ENCODE measurements around the gene DBP.
A peak's percentile ranks its signal among the peaks of the same experiment; 100 is the strongest.

The DBP gene

DNA sequence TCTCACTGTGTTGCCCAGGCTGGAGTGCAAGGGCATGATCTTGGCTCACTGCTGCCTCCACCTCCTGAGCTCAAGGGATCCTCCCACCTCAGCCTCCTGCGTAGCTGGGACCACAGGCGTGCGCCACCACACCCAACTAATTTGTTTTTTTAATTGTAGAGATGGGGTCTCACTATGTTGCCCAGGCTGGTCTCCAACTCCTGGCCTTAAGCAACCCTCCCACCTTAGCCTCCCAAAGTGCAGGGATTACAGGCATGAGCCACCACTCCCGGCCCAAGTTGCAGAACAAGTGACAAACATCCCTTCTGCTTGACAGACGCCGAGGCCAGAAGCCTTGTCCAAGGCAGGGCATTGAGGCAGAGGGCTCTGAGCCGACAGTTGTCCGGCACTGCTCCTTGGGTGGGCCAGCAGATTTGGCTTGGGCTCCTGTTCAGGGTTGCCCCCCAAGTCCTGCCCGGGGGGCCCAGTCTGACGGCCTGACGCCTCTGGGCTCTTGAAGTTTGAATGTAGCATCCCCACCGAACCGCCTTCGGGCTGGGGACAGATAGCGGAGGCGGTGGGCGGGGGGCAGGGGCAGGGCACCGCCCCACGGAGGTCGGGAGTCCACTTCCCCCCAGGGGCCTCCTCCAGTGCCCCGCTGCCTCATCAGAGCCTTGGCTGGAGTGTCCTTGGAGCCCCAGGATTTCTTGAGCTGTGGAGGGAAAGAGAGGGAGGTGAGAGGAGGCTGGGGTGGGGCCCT lies 36.3 kb downstream of the DBP start:
- Histone ChIP-seq H4K20me1 (ENCODE audit: insufficient read depth, low read length) (no peaks in the 10 kb centered on the region), H3K9me3 (ENCODE audit: insufficient read depth, low read length) (no peaks in the 10 kb centered on the region), H3K4me3 (ENCODE audit: low read length) (no peak overlapping the region), H3K4me1 (ENCODE audit: low read length) (peaks cover 7% of the 10 kb centered on the region), H3K36me3 (replicated peaks; ENCODE audit: low read depth, low read length) (no peaks in the 10 kb centered on the region), H3K27ac (ENCODE audit: low read length) (no peak overlapping the region), H3K79me2 (ENCODE audit: low read length) (no peaks in the 10 kb centered on the region), H3K4me2 (ENCODE audit: low read length) (no peak overlapping the region), H3K9ac (ENCODE audit: low read length) (no peak overlapping the region), H2AFZ (ENCODE audit: low read depth, low read length) (no peak overlapping the region), H3K27me3 (ENCODE audit: low read depth, low read length) (no peaks in the 10 kb centered on the region)
- TF ChIP-seq EZH2phosphoT487 (IDR thresholded peaks at IDR 0.05; ENCODE audit: low read depth): no peak
- TF ChIP-seq, protein P1, sequence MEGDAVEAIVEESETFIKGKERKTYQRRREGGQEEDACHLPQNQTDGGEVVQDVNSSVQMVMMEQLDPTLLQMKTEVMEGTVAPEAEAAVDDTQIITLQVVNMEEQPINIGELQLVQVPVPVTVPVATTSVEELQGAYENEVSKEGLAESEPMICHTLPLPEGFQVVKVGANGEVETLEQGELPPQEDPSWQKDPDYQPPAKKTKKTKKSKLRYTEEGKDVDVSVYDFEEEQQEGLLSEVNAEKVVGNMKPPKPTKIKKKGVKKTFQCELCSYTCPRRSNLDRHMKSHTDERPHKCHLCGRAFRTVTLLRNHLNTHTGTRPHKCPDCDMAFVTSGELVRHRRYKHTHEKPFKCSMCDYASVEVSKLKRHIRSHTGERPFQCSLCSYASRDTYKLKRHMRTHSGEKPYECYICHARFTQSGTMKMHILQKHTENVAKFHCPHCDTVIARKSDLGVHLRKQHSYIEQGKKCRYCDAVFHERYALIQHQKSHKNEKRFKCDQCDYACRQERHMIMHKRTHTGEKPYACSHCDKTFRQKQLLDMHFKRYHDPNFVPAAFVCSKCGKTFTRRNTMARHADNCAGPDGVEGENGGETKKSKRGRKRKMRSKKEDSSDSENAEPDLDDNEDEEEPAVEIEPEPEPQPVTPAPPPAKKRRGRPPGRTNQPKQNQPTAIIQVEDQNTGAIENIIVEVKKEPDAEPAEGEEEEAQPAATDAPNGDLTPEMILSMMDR (IDR thresholded peaks at IDR 0.05; ENCODE audit: low read depth, low read length): no peak

DNA sequence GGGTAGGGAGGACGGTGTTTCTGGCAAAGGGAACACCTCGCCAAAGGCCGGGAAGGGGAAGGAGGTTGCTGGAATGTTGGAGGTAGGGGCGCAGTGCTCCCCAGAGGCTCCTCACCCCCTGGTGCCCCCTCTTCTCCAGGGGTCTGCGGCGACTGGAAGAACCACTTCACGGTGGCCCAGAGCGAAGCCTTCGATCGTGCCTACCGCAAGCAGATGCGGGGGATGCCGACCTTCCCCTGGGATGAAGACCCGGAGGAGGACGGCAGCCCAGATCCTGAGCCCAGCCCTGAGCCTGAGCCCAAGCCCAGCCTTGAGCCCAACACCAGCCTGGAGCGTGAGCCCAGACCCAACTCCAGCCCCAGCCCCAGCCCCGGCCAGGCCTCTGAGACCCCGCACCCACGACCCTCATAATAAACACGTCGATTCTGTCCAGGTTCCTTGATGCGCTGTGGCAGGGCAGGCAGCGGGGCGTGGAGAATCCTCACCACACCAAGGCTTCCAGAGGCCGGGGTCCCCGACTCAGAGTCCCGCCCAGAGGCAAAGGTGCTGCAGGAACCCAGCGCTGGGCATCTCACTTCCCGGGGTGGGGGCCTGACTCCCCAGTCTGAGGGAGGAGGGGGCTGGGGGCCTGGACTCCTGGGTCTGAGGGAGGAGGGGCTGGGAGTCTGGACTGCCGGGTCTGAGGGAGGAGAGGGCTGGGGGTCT lies 38.0 kb downstream of the DBP start:
- Histone ChIP-seq H3K4me2 (ENCODE audit: low read length) (no peak overlapping the region), H2AFZ (ENCODE audit: low read depth, low read length) (no peak overlapping the region), H3K9ac (ENCODE audit: low read length) (no peak overlapping the region), H3K9me3 (ENCODE audit: insufficient read depth, low read length) (no peaks in the 10 kb centered on the region), H3K36me3 (replicated peaks; ENCODE audit: low read depth, low read length) (no peaks in the 10 kb centered on the region), H3K27ac (ENCODE audit: low read length) (no peak overlapping the region), H3K79me2 (ENCODE audit: low read length) (no peaks in the 10 kb centered on the region), H4K20me1 (ENCODE audit: insufficient read depth, low read length) (no peaks in the 10 kb centered on the region), H3K4me3 (ENCODE audit: low read length) (no peak overlapping the region), H3K27me3 (ENCODE audit: low read depth, low read length) (no peaks in the 10 kb centered on the region), H3K4me1 (ENCODE audit: low read length) (peaks cover 7% of the 10 kb centered on the region)
- no peak for TF ChIP-seq EZH2phosphoT487 (IDR thresholded peaks at IDR 0.05; ENCODE audit: low read depth)
- TF ChIP-seq, protein P1 (IDR thresholded peaks at IDR 0.05; ENCODE audit: low read depth, low read length): no peak

DNA sequence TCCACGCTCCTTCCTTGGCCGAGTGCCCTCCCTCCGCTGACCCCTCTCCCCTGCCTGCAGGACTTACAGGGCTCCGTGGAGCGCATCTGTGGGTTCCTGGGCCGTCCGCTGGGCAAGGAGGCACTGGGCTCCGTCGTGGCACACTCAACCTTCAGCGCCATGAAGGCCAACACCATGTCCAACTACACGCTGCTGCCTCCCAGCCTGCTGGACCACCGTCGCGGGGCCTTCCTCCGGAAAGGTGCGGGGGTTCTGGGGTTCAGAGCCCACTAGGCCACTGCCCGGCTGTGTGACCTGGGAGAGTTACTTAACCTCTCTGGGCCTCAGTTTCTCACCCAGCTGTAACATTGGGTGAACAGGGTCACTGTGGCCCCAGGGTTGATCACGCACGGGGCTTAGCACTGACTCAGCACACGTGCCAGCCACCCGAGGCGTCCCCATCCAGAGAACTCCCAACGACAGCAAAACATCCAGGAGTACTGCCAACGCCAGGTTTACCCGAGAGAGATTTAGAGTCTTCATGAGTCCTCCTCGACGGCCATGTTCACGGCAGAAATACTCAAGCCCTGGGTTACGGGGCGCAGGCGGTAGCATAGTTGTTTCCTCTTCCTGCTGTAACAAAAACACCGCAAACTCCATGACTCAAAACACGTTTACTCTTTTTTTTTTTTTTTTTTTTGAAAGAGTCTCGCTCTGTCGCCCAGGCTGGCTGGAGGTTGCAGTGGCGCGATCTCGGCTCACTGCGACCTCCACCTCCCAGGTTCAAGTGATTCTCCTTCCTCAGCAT lies 40.3 kb downstream of the DBP start:
- Histone ChIP-seq H3K27ac (ENCODE audit: low read length) (no peak overlapping the region), H3K9me3 (ENCODE audit: insufficient read depth, low read length) (no peaks in the 10 kb centered on the region), H4K20me1 (ENCODE audit: insufficient read depth, low read length) (no peaks in the 10 kb centered on the region), H3K27me3 (ENCODE audit: low read depth, low read length) (no peaks in the 10 kb centered on the region), H3K36me3 (replicated peaks; ENCODE audit: low read depth, low read length) (no peaks in the 10 kb centered on the region), H3K9ac (ENCODE audit: low read length) (no peak overlapping the region), H3K4me3 (ENCODE audit: low read length) (peak overlapping the region; percentile 57), H3K79me2 (ENCODE audit: low read length) (no peaks in the 10 kb centered on the region), H3K4me2 (ENCODE audit: low read length) (peak overlapping the region; percentile 72), H2AFZ (ENCODE audit: low read depth, low read length) (peak overlapping the region; percentile 94), H3K4me1 (ENCODE audit: low read length) (peaks cover 7% of the 10 kb centered on the region)
- no peak for TF ChIP-seq EZH2phosphoT487 (IDR thresholded peaks at IDR 0.05; ENCODE audit: low read depth)
- TF ChIP-seq, protein P1 (IDR thresholded peaks at IDR 0.05; ENCODE audit: low read depth, low read length): no peak

DNA sequence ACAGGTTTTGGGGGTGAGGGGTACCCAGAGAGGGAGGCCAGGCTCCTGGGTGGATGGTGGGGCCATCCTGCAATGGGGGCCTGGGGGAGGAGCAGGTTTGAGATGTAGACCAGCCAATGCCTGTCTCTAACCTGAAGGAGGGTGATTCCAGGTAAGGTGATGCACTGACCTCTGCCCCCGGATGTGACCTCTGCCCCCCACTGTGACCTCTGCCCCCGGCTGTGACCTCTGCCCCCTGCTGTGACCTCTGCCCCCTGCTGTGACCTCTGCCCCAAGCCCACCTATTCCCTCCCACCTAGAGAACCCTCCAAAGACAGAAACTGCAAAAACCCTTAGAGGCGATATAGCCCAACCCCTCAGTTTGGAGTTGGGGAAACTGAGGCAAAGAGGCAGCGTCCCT lies 40.9 kb downstream of the DBP start:
- TF ChIP-seq, protein P1 (IDR thresholded peaks at IDR 0.05; ENCODE audit: low read depth, low read length): no peak
- Histone ChIP-seq H2AFZ (ENCODE audit: low read depth, low read length) (no peak overlapping the region), H3K27me3 (ENCODE audit: low read depth, low read length) (no peaks in the 10 kb centered on the region), H3K79me2 (ENCODE audit: low read length) (no peaks in the 10 kb centered on the region), H4K20me1 (ENCODE audit: insufficient read depth, low read length) (no peaks in the 10 kb centered on the region), H3K9me3 (ENCODE audit: insufficient read depth, low read length) (no peaks in the 10 kb centered on the region), H3K36me3 (replicated peaks; ENCODE audit: low read depth, low read length) (no peaks in the 10 kb centered on the region), H3K4me2 (ENCODE audit: low read length) (no peak overlapping the region; the same call in 1 of the 2 replicates), H3K9ac (ENCODE audit: low read length) (no peak overlapping the region), H3K27ac (ENCODE audit: low read length) (no peak overlapping the region), H3K4me1 (ENCODE audit: low read length) (peaks cover 7% of the 10 kb centered on the region), H3K4me3 (ENCODE audit: low read length) (no peak overlapping the region)
